HG03066 (cell line): ENCODE data around the gene PHC1.
A peak's percentile ranks its signal among the peaks of the same experiment; 100 is the strongest.

Source experiments
- ATAC-seq: cut with Tn5 transposase; IDR thresholded peaks from one replicate; pipeline ENCODE4 v1.9.1; 2021; ENCODE audit warnings: low read depth; ENCODE audit not compliant: unreplicated experiment

Gene PHC1

GRCh38 chr12:8948701-8949341 lies 34.5 kb downstream of the PHC1 start:
- ATAC-seq = no peak

- peak; percentile 78 for ATAC-seq
Observed at GRCh38 chr12:8949342-8950220, 35.3 kb downstream of the PHC1 start, which contains the start of gene M6PR. M6PR (minus strand) TSS chr12:8949645; CDS start chr12:8946404, 3,241 bp downstream.

GRCh38 chr12:8950221-8950527 lies 35.9 kb downstream of the PHC1 start:
- no peak for ATAC-seq

GRCh38 chr12:8950702-8951478 lies 36.6 kb downstream of the PHC1 start:
- ATAC-seq = no peak

- ATAC-seq = no peak
Observed at GRCh38 chr12:8951744-8952143, 37.4 kb downstream of the PHC1 start.

GRCh38 chr12:8953773-8954402 lies 39.6 kb downstream of the PHC1 start:
- no peak for ATAC-seq

GRCh38 chr12:8956073-8956472 lies 41.8 kb downstream of the PHC1 start:
- no peak for ATAC-seq

GRCh38 chr12:8956772-8957171 lies 42.5 kb downstream of the PHC1 start:
- no peak for ATAC-seq

- ATAC-seq = no peak
Observed at GRCh38 chr12:8957561-8957960, 43.3 kb downstream of the PHC1 start.

GRCh38 chr12:8958066-8958465 lies 43.8 kb downstream of the PHC1 start:
- no peak for ATAC-seq

- no peak for ATAC-seq
Observed at GRCh38 chr12:8960176-8960575, 45.9 kb downstream of the PHC1 start.

GRCh38 chr12:8968761-8969160 lies 54.5 kb downstream of the PHC1 start:
- ATAC-seq = no peak

- ATAC-seq = no peak
Observed at GRCh38 chr12:8969861-8970411, 55.6 kb downstream of the PHC1 start.

- ATAC-seq = no peak
Observed at GRCh38 chr12:8970432-8970831, 56.1 kb downstream of the PHC1 start.

GRCh38 chr12:8980137-8980536 lies 65.8 kb downstream of the PHC1 start:
- no peak for ATAC-seq

GRCh38 chr12:8985213-8985754 lies 71.0 kb downstream of the PHC1 start:
- ATAC-seq = no peak

- ATAC-seq = no peak
Observed at GRCh38 chr12:8987163-8987562, 72.9 kb downstream of the PHC1 start.

GRCh38 chr12:8987685-8988084 lies 73.4 kb downstream of the PHC1 start:
- ATAC-seq = no peak

GRCh38 chr12:8989413-8989812 lies 75.1 kb downstream of the PHC1 start, which contains the start of gene KLRG1:
KLRG1 (plus strand) TSS chr12:8989546; CDS start chr12:8989636, 90 bp downstream.
- no peak for ATAC-seq
